ENCODE data around the gene C2CD2.

DNA sequence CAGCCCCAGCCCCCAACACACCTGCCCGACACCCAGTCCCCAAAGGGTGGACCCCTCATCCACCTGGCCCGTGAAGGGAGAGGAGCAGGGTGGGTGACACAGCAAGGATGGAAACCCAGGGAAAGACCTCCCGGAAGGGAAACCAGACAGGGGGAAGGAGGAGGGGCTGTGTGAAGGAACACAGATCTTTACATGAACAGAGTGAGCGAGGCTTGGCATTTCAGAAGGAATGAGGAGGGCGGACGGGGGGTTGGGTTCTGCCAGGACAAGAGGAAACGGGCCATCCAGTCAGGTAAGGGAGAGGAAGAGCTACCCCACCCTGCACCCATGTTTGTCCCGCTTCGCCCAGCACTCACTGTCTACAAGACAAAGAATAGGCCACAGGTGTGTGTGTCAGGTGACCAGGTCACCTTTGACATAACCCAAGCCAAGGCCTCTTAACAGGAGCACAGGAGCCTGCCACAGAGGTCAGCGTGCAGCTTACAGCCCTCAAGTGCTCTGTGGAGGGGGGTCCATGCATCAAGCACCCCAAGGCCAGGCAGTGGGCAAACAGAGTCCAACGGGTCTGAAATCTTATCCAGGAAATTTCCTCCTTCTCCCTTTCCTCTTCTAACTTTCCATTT, 56.7 kb downstream of the C2CD2 start:
- TF ChIP-seq, protein P1, sequence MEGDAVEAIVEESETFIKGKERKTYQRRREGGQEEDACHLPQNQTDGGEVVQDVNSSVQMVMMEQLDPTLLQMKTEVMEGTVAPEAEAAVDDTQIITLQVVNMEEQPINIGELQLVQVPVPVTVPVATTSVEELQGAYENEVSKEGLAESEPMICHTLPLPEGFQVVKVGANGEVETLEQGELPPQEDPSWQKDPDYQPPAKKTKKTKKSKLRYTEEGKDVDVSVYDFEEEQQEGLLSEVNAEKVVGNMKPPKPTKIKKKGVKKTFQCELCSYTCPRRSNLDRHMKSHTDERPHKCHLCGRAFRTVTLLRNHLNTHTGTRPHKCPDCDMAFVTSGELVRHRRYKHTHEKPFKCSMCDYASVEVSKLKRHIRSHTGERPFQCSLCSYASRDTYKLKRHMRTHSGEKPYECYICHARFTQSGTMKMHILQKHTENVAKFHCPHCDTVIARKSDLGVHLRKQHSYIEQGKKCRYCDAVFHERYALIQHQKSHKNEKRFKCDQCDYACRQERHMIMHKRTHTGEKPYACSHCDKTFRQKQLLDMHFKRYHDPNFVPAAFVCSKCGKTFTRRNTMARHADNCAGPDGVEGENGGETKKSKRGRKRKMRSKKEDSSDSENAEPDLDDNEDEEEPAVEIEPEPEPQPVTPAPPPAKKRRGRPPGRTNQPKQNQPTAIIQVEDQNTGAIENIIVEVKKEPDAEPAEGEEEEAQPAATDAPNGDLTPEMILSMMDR (conservative IDR thresholded peaks at IDR 0.05; ENCODE audit: low read depth, low read length) = no peak
- no peak for TF ChIP-seq CEBPB (IDR thresholded peaks at IDR 0.05; ENCODE audit: low read depth, low read length)
